ENCODE results near the gene POC1A.

Gene POC1A

DNA sequence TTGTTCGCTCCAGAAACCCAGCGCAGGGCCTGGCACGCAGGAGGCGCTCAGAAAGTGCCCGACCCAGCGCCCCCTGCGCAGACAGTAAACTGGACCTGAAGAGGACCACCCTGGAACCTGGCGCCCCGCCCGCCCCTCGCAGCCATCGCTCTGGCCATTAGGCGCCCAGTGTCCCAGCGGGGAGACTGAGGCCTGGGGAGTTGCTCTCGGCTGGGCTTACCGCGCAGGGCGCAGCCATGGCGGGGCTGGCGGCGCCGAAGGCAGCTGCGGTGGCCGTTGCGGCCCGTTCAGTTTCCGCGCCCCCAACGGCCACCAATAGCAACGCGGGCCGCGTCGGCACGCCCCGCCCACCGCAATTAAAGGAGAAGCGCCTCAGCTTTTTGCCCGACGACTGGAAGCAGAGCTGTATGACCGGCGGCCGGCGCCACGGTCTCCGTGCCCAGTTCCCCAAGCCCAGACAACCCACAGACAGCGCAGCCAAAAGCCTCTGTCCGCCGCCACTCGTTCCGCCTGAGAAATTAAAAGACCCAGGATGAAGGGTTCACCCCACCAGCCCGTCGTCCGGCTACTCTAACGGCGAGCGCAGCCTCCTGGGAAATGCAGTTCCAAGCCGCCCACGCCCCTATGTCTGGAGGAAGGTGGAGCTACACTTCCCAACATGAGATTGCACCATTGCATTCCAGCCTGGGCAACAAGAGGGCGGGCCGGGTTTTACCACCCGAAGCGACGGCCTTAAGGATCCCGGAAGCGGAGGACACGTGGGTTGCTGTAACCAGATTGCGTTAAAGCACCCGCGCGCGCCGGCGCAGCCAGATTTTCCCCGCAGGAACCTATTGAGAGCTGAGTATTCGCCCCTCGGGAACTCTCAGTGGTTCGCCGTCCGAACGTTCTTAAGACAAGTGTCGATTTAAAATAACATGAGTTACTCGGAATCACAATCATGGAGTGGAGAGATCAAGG, at the start of gene POC1A:
Gene POC1A (minus strand): TSS at position 289 of the 960 bp plus-strand sequence. CDS start 51 bp downstream, at position 238.
- DNase-seq (ENCODE audit: low spot score), result peak; percentile 95

GRCh38 chr3:52203701-52204100, 49.5 kb upstream of the POC1A start:
- no peak for DNase-seq (ENCODE audit: low spot score)

DNA sequence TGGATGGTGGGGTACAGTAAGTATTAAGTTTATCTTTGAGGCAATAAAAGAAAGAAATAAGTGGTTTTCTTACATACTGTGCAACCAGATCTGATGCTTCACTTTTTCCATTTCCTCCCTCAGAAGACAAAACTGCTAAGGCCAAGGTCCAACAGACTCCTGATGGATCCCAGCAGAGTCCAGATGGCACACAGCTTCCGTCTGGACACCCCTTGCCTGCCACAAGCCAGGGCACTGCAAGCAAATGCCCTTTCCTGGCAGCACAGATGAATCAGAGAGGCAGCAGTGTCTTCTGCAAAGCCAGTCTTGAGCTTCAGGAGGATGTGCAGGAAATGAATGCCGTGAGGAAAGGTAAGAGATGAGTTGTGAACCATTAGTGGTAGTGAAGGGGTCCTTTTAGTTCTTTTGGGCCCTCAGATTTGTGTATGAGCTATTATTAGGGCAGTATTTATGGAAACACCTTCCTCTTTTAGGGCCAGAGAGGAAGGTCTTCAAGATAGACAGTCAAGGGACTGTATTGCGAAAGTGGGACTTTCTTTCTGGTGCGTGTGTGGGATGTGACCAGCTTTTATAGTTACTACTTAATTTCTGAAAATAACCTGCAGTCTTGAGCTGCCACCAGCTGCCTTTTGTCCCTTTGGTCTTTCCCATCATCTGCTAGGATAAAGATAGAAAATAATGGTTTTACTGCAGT, 48.3 kb upstream of the POC1A start:
- no peak for DNase-seq (ENCODE audit: low spot score)

- no peak for DNase-seq (ENCODE audit: low spot score)
Observed at GRCh38 chr3:52200981-52201679, 46.9 kb upstream of the POC1A start.

- no peak for DNase-seq (ENCODE audit: low spot score)
Observed at GRCh38 chr3:52198643-52199608, 44.7 kb upstream of the POC1A start.

DNA sequence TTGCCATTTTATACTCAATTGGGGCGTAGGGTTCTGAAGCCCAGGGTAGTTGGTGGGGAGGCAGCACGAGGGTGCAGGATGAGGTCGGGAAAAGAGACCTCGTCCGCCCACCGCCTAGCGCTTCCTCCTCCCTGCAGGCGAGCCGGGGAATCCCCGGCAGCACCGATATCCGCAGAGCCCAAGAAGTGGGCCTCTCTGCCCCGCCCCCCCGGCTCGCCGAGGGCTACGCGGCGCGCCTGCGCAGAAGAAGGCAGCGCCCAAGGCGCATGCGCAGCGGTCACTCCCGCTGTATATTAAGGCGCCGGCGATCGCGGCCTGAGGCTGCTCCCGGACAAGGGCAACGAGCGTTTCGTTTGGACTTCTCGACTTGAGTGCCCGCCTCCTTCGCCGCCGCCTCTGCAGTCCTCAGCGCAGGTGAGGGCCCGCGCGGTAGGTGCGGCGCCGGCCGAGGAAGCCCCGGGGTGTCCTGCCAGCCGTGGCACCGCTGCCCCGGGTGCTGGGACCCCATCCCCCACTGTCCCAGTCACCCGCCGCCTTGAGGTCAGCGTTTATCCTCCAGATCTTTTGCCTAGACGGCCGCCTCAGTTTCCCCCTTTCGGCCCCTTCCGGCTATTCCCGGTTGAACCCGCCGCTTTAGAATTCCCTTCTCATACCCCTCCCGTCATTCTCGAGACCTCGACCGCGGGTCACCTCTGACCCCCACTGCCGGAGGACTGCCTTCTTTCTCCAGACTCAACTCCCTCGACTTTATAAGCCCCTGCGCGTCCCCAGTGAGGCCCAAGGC, 43.8 kb upstream of the POC1A start, which contains the start of gene ALAS1:
Gene ALAS1 (plus strand): TSS at position 319 of the 784 bp plus-strand sequence. CDS start 1,082 bp downstream, outside the sequence.
- peak; percentile 95 for DNase-seq (ENCODE audit: low spot score)

DNA sequence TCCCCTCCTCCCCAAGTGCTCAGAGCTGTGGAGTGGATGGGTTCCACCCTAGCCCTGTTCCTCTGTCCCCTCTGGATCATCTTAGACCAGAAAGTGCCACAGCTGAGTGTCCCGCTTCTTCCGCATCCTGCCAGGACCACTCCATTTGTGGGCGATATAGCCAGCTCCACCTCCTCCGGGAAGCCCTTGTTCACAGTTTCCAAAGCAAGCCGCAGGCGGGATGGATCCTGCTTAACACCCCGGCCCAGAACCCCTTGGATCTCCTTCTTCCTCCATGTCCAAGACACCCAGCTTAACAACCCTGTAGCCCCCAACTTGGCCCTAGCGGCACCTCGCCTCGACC, 43.2 kb upstream of the POC1A start:
- no peak for DNase-seq (ENCODE audit: low spot score)

GRCh38 chr3:52196977-52197376, 42.8 kb upstream of the POC1A start:
- DNase-seq (ENCODE audit: low spot score), result no peak

DNA sequence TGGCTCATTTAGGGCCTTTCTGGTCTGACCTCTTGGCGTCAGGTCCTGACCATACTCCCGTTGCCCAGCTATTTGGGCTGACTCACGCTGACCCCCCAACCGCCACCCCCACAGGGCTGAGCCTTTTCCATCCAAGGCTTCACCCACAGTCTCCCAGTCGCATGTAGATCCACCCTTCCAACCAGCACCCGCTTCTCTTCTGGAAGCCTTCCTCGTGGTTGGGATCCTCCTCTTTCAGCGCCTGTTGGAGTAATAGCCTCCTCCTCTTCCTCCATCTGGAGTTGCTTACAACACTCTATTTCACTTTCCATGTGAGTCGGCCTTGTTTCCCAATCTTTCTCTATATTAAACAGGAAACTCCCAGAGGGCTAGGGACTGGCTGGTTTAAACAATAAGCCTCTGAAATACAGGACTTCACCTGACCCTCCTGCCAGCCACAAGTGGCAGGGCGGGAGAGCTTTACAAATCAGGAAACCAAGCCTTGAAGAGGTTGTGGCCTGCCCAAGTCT, 41.7 kb upstream of the POC1A start:
- DNase-seq (ENCODE audit: low spot score), result no peak

GRCh38 chr3:52195291-52195597, 41.0 kb upstream of the POC1A start:
- no peak for DNase-seq (ENCODE audit: low spot score)

DNA sequence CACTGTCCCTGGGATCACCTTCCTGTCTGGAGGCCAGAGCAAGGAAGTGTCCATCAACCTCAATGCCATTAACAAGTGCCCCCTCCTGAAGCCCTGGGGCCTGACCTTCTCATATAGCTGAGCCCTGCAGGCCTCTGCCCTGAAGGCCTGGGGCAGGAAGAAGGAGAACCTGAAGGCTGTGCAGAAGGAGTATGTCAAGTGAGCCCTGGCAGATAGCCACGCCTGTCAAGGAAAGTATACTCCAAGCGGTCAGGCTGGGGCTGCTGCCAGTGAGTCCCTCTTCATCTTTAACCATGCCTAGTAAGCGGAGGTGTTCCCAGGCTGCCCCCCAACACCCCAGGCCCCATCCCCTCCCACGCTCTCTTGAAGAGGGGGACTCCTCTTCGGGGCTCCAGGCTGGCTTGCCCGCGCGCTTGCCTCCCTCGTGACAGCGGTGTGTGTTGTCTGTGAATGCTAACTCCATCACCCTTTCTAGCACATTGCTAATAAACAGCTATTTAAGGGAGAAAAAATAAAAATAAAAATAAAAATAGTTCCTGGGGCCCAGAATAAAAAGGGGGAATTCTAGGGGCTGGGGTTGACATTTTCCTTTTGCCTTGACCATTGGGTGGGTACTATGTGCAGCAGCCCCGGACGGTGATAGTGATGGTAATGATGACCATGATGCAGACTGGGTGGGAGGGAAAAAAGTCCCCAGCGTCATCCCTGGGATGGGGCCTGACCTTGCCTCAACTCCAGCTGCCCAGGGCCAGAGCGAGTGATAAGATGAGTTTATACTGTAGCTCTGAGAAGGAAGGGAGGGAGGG, 40.5 kb upstream of the POC1A start:
- no peak for DNase-seq (ENCODE audit: low spot score)

DNA sequence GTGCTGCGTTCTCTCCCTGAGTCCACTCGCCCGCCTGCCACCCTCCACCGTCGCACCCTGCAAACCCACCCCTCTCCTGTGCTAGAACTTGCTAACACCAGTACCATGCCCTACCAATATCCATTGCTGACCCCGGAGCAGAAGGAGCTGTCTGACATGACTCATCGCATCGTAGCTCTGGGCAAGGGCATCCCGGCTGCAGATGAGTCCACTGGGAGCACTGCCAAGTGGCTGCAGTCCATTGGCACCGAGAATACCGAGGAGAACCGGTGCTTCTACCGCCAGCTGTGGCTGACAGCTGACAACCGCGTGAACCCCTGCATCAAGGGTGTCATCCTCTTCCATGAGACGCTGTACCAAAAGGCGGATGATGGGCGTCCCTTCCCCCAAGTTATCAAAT, 38.8 kb upstream of the POC1A start:
- no peak for DNase-seq (ENCODE audit: low spot score)

- DNase-seq (ENCODE audit: low spot score), result no peak
Observed at GRCh38 chr3:52191663-52192062, 37.4 kb upstream of the POC1A start.

DNA sequence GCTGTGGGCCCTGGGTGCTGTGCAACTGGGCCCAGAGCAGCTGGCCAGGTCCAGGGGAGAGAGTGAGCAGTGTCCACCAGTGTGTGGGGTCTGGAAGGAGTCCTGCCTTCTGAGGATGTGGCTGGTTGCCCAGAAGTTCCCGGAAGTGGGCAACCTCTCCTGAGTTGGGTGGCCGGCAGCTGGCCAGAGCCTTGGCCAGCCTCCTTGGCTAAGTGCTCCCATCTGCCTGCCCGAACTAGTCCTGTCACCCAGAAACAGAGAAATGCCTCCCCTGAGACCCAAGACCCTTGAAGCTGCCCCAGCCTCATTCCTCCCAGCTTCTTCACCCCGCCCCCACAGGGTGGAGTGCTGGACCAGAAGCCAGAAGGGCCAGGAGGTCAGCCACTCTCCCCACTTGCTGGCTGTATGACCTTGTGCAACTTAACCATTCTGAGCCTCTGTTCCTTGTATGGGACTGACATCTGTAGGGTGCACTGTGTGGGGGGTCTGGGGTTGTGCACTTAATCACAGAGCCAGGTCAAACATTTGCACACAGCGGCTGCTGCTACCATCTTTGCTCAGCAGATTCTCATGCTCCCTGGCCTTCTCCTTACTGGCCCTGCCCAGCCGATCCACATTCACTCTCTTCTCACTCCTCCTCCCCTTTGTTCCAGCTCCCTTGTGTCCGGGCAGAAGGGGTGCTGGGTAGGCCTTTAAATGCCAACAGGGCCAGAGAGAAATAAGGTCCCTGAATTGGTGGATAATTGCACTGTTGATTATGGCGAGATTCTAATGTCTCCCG, 36.3 kb upstream of the POC1A start:
- peak; percentile 71 for DNase-seq (ENCODE audit: low spot score)

DNA sequence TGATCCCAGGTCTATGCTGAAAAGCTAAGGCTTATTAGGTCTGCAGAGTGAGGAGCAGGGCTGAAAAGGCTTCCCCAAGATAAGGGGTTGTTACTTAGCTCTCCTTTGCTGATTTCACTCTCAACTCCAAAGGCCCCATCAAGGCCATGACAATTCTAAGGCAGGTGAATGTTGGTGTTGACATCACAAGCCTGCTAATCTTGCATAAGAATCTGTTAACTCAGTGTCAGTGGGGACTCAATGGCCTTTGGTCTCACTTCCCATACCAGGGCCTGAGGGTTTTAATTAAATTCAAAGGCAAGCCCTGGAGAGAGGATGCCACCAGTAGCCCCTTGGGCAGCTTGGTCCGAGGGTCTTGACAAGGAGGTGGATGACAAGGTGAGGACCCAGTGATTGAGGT, 34.3 kb upstream of the POC1A start:
- no peak for DNase-seq (ENCODE audit: low spot score)

DNA sequence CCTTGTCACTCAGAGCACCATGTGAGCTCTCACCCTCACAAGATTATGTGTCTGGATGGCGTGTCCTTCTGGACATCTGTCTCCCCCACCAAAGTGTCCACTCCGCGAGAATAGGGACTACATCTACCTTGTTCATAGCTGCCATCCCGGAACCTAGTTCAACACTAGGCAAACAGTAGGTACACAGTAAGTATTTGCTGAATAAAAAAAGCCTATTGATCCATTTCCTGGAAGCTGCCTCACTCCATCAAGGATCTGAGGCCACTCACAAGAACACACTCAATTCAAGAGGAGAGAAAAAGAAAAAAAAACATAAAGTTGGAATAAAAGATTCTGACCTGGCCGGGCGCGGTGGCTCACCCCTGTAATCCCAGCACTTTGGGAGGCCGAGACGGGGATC, 32.5 kb upstream of the POC1A start:
- no peak for DNase-seq (ENCODE audit: low spot score)

- no peak for DNase-seq (ENCODE audit: low spot score)
Observed at GRCh38 chr3:52185837-52186236, 31.6 kb upstream of the POC1A start.

DNA sequence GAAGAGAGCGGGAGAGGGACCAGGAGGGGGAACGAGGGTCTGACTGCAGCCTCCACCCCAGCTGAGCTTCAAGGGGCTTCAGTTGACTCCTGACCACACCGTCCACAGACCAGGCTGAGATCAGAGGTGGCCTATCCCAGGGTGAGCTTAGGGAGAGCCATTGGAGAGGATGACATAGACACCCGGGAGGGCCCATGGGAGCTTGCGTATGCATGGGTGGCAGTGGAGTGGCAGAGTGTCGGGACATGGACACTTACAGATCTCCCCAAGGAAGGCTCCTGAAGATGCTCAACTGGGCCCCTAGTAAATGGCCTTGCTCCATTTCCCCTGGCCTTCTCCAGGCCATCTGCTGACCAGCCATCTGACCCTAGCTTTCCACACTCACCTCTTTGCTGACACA, 31.1 kb upstream of the POC1A start:
- DNase-seq (ENCODE audit: low spot score), result no peak

DNA sequence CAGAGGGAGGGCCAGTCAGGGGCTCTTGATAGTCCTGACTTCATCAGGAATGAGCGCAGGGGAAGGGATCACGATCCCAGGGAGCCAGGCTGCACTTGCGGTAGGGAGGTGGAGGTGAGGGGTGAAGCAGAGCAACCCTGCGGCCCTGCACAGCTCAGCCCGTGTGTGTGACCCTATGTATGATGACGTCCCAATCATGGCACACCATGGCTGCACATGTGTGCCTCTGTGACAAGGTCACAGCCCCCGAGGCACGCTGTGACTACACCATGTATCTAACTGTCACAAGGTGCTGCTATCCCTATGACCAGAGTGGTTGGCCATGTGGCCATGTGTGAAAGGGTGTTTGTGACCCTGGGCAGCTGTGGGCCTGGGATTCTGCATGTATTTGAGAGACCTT, 30.5 kb upstream of the POC1A start:
- DNase-seq (ENCODE audit: low spot score), result no peak

All from left forelimb (tissue), 1 donor.